ENCODE data around the gene CRYBG2. TPM values are rescaled to one million over a fixed set of nuclear protein-coding genes. Genes with fewer than 3 reads are reported as not detected.

CRYBG2 gene
- total and polyA plus RNA-seq, 2 of the 13 experiments (the other 11 are each of a cell fraction or from before 2014, with no cell fraction given): 1.3 to 2.9 TPM

DNA sequence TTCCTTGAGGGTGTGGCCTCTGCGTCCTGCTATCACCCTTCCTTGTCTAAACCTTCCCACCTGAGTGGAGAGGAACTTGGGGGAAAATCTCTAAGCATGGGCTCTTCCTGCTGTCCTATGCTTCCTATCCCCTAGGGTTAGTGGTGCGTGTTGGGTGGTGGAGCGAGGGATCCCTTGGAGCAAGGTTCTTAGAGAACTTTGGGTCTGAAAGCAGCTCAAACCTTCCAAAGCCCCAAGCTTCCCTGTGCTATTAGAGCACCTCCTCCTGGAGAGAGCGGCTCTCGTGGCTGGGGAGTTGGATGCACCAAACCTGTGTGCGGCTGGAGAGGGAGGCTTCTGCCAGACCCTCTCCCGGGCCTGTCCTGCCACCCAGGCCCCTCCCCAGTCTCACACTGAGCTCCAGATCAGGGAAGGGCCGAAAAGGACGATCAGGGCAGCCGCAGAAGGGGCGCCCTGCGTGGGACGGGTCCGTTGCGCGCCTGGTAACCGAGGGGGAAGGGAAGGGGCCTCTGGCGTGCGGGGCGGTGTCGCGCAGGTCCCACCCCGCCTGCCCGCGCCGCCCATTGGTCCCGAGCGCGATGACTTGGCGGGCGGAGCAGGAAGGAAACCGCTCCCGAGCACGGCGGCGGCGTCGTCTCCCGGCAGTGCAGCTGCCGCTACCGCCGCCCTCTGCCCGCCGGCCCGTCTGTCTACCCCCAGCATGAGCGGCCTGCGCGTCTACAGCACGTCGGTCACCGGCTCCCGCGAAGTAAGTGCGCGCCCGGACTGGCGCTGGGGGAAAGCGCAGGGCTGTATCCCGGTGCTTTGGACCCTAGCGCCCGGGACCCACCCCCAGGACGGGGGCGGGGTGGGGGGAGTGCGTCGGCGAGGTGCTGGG lies 74.2 kb downstream of the CRYBG2 start, which contains the start of gene SH3BGRL3 (continued):
- TF ChIP-seq, protein P1, sequence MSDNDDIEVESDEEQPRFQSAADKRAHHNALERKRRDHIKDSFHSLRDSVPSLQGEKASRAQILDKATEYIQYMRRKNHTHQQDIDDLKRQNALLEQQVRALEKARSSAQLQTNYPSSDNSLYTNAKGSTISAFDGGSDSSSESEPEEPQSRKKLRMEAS (IDR thresholded peaks at IDR 0.05): peak; percentile 90
- TF ChIP-seq MEF2D (CRISPR knock-in tag; IDR thresholded peaks at IDR 0.05): no peak
- no peak for TF ChIP-seq PAF1 (CRISPR knock-in tag; IDR thresholded peaks at IDR 0.05)
- no peak for TF ChIP-seq TCF12 (IDR thresholded peaks at IDR 0.05)
- peak; percentile 29; the same call in 1 of the 2 replicates for TF ChIP-seq TCF12 (CRISPR knock-in tag; IDR thresholded peaks at IDR 0.05)
- TF ChIP-seq HNF4A (CRISPR knock-in tag; IDR thresholded peaks at IDR 0.05): no peak
- TF ChIP-seq EED (CRISPR knock-in tag; IDR thresholded peaks at IDR 0.05): 0 out of 2 replicates have a peak, but pooled peaks have one; percentile 27
- TF ChIP-seq ZBTB3 (CRISPR knock-in tag; IDR thresholded peaks at IDR 0.05; ENCODE audit: borderline replicate concordance, low read depth): no peak
- TF ChIP-seq, protein P2, sequence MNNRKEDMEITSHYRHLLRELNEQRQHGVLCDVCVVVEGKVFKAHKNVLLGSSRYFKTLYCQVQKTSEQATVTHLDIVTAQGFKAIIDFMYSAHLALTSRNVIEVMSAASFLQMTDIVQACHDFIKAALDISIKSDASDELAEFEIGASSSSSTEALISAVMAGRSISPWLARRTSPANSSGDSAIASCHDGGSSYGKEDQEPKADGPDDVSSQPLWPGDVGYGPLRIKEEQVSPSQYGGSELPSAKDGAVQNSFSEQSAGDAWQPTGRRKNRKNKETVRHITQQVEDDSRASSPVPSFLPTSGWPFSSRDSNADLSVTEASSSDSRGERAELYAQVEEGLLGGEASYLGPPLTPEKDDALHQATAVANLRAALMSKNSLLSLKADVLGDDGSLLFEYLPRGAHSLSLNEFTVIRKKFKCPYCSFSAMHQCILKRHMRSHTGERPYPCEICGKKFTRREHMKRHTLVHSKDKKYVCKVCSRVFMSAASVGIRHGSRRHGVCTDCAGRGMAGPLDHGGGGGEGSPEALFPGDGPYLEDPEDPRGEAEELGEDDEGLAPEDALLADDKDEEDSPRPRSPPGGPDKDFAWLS (CRISPR knock-in tag; IDR thresholded peaks at IDR 0.05; ENCODE audit: borderline replicate concordance): 0 out of 2 replicates have a peak, but pooled peaks have one; percentile 87
- TF ChIP-seq, protein P3, sequence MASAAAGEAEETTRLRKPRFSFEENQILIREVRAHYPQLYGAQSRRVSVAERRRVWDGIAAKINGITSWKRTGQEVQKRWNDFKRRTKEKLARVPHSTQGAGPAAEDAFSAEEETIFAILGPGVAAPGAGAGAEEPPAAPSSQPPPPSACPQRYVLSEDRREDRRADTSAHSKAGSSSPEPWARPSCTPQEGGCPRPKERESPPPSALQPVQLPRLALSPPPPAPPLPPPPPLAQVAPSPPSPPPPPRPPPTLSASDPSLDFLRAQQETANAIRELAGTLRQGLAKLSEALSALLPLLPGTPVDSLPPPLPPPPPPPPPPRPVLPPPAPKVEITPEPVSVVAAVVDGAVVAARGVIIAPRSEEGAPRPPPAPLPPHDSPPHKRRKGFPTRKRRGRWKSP (CRISPR knock-in tag; IDR thresholded peaks at IDR 0.05): peak; percentile 85
- TF ChIP-seq BCL6 (CRISPR knock-in tag; IDR thresholded peaks at IDR 0.05): no peak
- TF ChIP-seq ZEB1 (IDR thresholded peaks at IDR 0.05; ENCODE audit: insufficient replicate concordance, low read depth): no peak
- no peak for TF ChIP-seq ZNF460 (CRISPR knock-in tag; IDR thresholded peaks at IDR 0.05; ENCODE audit: borderline replicate concordance)
- TF ChIP-seq, protein P4, sequence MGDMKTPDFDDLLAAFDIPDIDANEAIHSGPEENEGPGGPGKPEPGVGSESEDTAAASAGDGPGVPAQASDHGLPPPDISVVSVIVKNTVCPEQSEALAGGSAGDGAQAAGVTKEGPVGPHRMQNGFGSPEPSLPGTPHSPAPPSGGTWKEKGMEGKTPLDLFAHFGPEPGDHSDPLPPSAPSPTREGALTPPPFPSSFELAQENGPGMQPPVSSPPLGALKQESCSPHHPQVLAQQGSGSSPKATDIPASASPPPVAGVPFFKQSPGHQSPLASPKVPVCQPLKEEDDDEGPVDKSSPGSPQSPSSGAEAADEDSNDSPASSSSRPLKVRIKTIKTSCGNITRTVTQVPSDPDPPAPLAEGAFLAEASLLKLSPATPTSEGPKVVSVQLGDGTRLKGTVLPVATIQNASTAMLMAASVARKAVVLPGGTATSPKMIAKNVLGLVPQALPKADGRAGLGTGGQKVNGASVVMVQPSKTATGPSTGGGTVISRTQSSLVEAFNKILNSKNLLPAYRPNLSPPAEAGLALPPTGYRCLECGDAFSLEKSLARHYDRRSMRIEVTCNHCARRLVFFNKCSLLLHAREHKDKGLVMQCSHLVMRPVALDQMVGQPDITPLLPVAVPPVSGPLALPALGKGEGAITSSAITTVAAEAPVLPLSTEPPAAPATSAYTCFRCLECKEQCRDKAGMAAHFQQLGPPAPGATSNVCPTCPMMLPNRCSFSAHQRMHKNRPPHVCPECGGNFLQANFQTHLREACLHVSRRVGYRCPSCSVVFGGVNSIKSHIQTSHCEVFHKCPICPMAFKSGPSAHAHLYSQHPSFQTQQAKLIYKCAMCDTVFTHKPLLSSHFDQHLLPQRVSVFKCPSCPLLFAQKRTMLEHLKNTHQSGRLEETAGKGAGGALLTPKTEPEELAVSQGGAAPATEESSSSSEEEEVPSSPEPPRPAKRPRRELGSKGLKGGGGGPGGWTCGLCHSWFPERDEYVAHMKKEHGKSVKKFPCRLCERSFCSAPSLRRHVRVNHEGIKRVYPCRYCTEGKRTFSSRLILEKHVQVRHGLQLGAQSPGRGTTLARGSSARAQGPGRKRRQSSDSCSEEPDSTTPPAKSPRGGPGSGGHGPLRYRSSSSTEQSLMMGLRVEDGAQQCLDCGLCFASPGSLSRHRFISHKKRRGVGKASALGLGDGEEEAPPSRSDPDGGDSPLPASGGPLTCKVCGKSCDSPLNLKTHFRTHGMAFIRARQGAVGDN (CRISPR knock-in tag; IDR thresholded peaks at IDR 0.05): peak; percentile 96
- TF ChIP-seq SIN3B (IDR thresholded peaks at IDR 0.05; ENCODE audit: low read length): no peak
- TF ChIP-seq TMF1 (CRISPR knock-in tag; IDR thresholded peaks at IDR 0.05; ENCODE audit: low read depth): peak; percentile 50; the same call in 1 of the 2 replicates
- peak; percentile 62 for TF ChIP-seq PHF20 (CRISPR knock-in tag; IDR thresholded peaks at IDR 0.05)
- TF ChIP-seq, protein P5, sequence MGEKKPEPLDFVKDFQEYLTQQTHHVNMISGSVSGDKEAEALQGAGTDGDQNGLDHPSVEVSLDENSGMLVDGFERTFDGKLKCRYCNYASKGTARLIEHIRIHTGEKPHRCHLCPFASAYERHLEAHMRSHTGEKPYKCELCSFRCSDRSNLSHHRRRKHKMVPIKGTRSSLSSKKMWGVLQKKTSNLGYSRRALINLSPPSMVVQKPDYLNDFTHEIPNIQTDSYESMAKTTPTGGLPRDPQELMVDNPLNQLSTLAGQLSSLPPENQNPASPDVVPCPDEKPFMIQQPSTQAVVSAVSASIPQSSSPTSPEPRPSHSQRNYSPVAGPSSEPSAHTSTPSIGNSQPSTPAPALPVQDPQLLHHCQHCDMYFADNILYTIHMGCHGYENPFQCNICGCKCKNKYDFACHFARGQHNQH (CRISPR knock-in tag; IDR thresholded peaks at IDR 0.05): peak; percentile 56; the same call in 1 of the 2 replicates
